Measurements from ENCODE around the gene PGBD1. TPM values are rescaled to one million over a fixed set of nuclear protein-coding genes. Genes with fewer than 3 reads are reported as not detected.

PGBD1 gene
- total and polyA plus RNA-seq, 2 of the 13 experiments (the other 11 are each of a cell fraction or from before 2014, with no cell fraction given), result 3.6 to 6.9 TPM

DNA sequence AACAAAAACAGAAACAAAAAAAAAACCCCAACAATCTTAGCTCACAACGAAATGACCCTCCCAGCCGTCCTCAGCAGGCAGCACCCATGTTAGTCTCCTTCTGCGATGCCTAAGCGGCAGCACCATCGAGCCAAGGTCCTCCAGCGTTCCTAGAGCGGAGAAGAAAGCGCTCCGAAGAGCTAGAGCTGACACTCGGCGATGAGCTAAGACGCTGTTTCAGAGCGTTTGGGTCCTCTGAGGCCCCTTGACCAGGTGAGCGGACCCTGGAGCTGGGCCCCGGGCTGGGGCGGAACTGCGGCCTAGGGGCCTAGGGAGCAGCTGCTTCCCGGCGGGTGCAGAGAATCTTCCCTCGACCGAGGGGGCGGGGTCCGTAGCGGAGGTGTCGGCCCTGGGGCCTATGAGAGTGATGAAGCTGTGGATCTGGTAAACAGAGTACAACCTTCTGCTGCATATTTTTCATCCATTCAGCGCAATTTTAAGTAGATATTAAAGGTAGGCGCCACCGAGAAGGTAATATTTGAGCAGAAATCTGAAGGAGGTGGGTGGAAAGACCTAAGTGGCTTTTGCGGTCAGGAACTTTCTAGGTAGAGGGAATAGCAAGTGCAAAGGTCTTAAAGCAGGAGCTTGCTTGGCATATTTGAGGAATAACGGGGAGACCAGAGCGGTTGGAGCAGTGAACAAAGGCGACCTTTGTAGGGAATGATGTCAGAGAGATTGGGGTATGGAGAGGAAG is 14.2 kb upstream of the PGBD1 start, which contains the start of gene ZSCAN26 (continued):
- TF ChIP-seq ZNF749 (CRISPR knock-in tag; IDR thresholded peaks at IDR 0.05; ENCODE audit: borderline replicate concordance) (no peak; the same call in 1 of the 2 replicates), MTF2 (CRISPR knock-in tag; IDR thresholded peaks at IDR 0.05; ENCODE audit: borderline replicate concordance) (peak; percentile 94), KLF15 (CRISPR knock-in tag; IDR thresholded peaks at IDR 0.05; ENCODE audit: borderline replicate concordance) (peak; percentile 64; the same call in 1 of the 2 replicates), CHCHD3 (CRISPR knock-in tag; IDR thresholded peaks at IDR 0.05) (no peak), DPF2 (CRISPR knock-in tag; IDR thresholded peaks at IDR 0.05; ENCODE audit: borderline replicate concordance, low read depth) (no peak), SMAD9 (CRISPR knock-in tag; IDR thresholded peaks at IDR 0.05) (peak; percentile 59; the same call in 1 of the 2 replicates), ZNF24 (IDR thresholded peaks at IDR 0.05) (no peak), THYN1 (CRISPR knock-in tag; IDR thresholded peaks at IDR 0.05; ENCODE audit: borderline replicate concordance, low read depth) (no peak), TRIM24 (CRISPR knock-in tag; IDR thresholded peaks at IDR 0.05) (no peak), ZNF562 (CRISPR knock-in tag; IDR thresholded peaks at IDR 0.05; ENCODE audit: borderline replicate concordance) (no peak), KLF9 (CRISPR knock-in tag; IDR thresholded peaks at IDR 0.05; ENCODE audit: low read depth) (peak; percentile 83; the same call in 1 of the 2 replicates), ZNF724P (CRISPR knock-in tag; IDR thresholded peaks at IDR 0.05; ENCODE audit: borderline replicate concordance) (no peak; the same call in 1 of the 2 replicates), PHF5A (CRISPR knock-in tag; IDR thresholded peaks at IDR 0.05; ENCODE audit: low read depth, unreplicated experiment) (no peak), NCOA5 (CRISPR knock-in tag; IDR thresholded peaks at IDR 0.05) (no peak)
- TF ChIP-seq, protein P1, sequence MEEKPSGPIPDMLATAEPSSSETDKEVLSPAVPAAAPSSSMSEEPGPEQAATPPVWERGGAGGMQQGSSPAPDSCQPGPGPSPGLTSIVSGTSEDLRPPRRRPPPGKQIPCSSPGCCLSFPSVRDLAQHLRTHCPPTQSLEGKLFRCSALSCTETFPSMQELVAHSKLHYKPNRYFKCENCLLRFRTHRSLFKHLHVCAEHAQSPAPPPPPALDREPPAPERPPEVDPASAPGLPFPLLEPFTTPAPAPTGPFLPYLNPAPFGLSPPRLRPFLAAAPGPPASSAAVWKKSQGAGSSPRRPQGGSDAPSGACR (CRISPR knock-in tag; IDR thresholded peaks at IDR 0.05), result peak; percentile 34; the same call in 1 of the 2 replicates
- TF ChIP-seq, protein P2, sequence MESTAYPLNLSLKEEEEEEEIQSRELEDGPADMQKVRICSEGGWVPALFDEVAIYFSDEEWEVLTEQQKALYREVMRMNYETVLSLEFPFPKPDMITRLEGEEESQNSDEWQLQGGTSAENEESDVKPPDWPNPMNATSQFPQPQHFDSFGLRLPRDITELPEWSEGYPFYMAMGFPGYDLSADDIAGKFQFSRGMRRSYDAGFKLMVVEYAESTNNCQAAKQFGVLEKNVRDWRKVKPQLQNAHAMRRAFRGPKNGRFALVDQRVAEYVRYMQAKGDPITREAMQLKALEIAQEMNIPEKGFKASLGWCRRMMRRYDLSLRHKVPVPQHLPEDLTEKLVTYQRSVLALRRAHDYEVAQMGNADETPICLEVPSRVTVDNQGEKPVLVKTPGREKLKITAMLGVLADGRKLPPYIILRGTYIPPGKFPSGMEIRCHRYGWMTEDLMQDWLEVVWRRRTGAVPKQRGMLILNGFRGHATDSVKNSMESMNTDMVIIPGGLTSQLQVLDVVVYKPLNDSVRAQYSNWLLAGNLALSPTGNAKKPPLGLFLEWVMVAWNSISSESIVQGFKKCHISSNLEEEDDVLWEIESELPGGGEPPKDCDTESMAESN (CRISPR knock-in tag; conservative IDR thresholded peaks at IDR 0.05), result peak; percentile 88
- TF ChIP-seq, protein P3, sequence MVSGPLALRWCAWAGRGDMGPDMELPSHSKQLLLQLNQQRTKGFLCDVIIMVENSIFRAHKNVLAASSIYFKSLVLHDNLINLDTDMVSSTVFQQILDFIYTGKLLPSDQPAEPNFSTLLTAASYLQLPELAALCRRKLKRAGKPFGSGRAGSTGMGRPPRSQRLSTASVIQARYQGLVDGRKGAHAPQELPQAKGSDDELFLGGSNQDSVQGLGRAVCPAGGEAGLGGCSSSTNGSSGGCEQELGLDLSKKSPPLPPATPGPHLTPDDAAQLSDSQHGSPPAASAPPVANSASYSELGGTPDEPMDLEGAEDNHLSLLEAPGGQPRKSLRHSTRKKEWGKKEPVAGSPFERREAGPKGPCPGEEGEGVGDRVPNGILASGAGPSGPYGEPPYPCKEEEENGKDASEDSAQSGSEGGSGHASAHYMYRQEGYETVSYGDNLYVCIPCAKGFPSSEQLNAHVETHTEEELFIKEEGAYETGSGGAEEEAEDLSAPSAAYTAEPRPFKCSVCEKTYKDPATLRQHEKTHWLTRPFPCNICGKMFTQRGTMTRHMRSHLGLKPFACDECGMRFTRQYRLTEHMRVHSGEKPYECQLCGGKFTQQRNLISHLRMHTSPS (CRISPR knock-in tag; IDR thresholded peaks at IDR 0.05; ENCODE audit: low read depth), result no peak
- TF ChIP-seq, protein P4, sequence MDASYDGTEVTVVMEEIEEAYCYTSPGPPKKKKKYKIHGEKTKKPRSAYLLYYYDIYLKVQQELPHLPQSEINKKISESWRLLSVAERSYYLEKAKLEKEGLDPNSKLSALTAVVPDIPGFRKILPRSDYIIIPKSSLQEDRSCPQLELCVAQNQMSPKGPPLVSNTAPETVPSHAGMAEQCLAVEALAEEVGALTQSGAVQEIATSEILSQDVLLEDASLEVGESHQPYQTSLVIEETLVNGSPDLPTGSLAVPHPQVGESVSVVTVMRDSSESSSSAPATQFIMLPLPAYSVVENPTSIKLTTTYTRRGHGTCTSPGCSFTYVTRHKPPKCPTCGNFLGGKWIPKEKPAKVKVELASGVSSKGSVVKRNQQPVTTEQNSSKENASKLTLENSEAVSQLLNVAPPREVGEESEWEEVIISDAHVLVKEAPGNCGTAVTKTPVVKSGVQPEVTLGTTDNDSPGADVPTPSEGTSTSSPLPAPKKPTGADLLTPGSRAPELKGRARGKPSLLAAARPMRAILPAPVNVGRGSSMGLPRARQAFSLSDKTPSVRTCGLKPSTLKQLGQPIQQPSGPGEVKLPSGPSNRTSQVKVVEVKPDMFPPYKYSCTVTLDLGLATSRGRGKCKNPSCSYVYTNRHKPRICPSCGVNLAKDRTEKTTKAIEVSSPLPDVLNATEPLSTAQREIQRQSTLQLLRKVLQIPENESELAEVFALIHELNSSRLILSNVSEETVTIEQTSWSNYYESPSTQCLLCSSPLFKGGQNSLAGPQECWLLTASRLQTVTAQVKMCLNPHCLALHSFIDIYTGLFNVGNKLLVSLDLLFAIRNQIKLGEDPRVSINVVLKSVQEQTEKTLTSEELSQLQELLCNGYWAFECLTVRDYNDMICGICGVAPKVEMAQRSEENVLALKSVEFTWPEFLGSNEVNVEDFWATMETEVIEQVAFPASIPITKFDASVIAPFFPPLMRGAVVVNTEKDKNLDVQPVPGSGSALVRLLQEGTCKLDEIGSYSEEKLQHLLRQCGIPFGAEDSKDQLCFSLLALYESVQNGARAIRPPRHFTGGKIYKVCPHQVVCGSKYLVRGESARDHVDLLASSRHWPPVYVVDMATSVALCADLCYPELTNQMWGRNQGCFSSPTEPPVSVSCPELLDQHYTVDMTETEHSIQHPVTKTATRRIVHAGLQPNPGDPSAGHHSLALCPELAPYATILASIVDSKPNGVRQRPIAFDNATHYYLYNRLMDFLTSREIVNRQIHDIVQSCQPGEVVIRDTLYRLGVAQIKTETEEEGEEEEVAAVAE (CRISPR knock-in tag; IDR thresholded peaks at IDR 0.05; ENCODE audit: borderline replicate concordance), result peak; percentile 92
- TF ChIP-seq, protein P5, sequence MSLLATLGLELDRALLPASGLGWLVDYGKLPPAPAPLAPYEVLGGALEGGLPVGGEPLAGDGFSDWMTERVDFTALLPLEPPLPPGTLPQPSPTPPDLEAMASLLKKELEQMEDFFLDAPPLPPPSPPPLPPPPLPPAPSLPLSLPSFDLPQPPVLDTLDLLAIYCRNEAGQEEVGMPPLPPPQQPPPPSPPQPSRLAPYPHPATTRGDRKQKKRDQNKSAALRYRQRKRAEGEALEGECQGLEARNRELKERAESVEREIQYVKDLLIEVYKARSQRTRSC (CRISPR knock-in tag; IDR thresholded peaks at IDR 0.05; ENCODE audit: low read depth), result peak; percentile 62; the same call in 1 of the 2 replicates

Measured in HepG2 (cell line).